MV-4-11 (cell line): ENCODE data around the gene MS4A8.
"Not testable (repeated sequence)": the region's sequence is repeated elsewhere in the genome, so short reads cannot be mapped to it uniquely, and the experiment has no call there.

Source experiments
- DNase-seq: peaks from one replicate; lab custom pipeline; 2025; lab: John Stamatoyannopoulos, UW

MS4A8 gene, protein sequence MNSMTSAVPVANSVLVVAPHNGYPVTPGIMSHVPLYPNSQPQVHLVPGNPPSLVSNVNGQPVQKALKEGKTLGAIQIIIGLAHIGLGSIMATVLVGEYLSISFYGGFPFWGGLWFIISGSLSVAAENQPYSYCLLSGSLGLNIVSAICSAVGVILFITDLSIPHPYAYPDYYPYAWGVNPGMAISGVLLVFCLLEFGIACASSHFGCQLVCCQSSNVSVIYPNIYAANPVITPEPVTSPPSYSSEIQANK

GRCh38 chr11:60699284-60699691, at the start of gene MS4A8:
Gene MS4A8 (plus strand): TSS chr11:60699612. CDS start chr11:60700861, 1,249 bp downstream.
- no peak for DNase-seq

GRCh38 chr11:60657888-60658287, 41.5 kb upstream of the MS4A8 start:
- no peak for DNase-seq

DNA sequence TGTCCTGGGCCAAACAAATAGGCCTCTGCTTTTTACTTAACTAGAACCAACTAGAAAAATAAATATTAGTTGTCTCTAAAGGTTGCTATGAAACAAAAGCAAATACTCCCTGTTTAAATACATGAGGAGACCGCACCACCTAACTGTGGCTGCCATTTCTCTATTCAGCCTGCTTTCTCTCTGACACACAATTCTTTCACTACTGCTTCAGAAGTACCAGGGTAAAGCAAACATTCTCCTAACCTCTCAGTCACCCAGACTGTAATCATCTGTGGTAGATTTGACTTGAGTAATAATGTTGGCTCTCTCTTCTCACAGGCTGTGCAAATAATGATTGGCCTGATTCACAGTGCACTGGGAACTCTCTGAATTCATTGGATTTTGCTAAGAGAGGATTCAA, 41.0 kb upstream of the MS4A8 start:
- DNase-seq = no peak

DNA sequence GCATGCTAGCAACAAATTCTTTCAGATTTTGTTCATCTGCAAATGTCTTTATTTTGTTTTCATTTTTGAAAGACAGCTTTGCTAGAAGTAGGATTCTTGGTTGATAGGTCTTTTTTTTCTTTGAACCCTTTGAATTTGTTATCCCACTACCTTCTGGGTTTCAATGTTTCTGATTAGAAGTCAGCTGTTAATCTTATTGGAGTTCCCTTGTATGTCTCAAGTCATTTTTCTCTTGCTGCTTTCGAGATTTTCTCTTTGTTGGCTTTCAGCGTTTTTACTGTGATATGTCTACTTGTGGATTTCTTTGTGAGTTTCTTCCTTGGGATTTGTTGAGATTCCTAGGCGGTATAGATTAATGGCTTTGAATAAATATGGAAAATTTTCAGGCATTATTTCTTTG, 27.2 kb upstream of the MS4A8 start:
- DNase-seq = no peak

GRCh38 chr11:60678231-60678630, 21.2 kb upstream of the MS4A8 start:
- DNase-seq = not testable (repeated sequence)

DNA sequence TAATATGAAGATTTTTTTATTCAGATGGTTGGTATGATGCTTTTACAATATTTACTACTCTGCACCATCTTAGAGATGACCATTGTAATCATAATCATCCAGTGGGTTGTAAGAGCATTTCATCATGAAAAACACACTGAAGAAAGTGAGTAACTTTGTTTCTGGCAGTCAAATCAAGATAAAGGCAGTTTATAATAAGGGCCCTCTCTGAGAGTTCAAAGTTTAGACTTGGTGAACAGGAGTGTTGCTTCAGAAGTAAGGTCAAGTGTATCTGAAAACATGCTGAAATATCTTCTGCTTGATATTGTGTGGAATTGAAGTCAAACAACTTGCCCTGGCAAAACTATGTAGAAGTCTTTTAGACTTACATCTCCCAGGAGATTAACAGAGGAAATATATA, 19.5 kb upstream of the MS4A8 start:
- no peak for DNase-seq

DNA sequence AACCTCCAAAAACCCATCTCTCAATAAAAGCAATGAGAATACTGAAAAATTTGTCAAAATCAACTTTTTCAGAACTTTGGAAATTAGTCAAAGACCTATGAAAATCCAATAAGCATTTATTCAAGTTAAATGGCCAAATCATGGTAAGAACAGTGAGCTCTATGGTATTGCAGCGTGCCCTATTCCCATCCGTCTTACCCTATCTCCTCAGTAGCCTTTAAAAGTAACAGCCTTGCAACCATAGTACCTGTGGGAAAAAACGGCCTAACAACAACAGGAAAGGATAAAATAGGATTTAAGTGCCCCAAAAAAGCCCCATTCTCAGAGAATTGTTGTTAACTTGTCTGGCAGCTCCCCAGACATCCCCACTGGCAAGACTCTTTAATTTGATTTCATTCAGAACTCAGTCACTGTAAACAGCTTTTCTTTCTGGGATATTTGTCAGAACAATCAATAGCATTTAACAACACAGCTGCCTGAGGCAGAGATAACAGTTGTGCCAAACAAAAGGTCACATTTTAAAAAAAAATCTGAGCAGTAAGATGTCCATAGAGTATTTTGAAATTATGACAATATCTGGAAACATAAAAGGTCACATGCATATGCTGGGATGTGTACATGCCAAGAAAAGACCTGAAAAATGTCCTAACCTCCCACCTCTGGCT, 18.8 kb upstream of the MS4A8 start:
- DNase-seq = no peak

- peak; percentile 47 for DNase-seq
Measured at GRCh38 chr11:60684541-60684848, 14.9 kb upstream of the MS4A8 start.

GRCh38 chr11:60691661-60692060, 7.8 kb upstream of the MS4A8 start:
- no peak for DNase-seq

DNA sequence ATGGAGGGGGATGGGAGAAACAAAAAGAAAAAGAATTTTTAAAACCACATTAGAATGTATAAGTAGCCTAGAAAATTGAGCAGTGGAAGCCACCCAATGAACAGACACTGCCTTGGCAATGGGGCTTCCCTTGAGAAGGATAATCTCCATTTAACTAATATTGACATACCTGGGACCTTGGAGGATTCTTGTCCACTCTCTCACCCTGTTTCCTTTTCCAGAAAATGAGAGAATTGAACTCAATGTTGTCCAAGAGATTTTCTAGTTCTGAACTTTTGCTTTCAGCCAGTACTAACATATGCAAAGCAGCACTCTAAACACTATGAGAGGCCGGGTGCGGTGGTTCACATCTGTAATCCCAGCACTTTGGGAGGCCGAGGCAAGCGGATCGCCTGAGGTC, 524 bp downstream of the MS4A8 start:
- DNase-seq = no peak

- peak; percentile 10 for DNase-seq
Measured at GRCh38 chr11:60700689-60701468, 1.5 kb downstream of the MS4A8 start.

- DNase-seq = no peak
Measured at GRCh38 chr11:60701469-60701818, 2.0 kb downstream of the MS4A8 start.

- no peak for DNase-seq
Measured at GRCh38 chr11:60703374-60703773, 4.0 kb downstream of the MS4A8 start.

DNA sequence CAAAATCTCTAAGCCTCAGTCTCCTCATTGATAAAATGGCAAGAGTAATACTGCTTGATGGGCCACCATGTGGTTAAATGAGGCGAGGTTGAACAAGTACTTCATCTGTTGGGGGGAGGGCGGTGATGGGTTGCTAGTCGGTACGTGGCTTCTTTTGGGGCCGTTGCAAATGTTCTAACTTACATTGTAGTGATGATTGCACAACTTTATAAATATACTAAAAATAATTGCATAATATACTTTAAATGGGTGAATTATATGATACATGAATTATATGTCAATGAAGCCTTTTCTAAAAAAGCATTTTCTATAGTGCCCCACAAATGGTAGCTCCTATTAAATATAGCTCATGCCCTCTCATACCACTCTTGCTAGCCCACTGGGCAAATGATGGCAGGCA, 6.5 kb downstream of the MS4A8 start:
- no peak for DNase-seq

DNA sequence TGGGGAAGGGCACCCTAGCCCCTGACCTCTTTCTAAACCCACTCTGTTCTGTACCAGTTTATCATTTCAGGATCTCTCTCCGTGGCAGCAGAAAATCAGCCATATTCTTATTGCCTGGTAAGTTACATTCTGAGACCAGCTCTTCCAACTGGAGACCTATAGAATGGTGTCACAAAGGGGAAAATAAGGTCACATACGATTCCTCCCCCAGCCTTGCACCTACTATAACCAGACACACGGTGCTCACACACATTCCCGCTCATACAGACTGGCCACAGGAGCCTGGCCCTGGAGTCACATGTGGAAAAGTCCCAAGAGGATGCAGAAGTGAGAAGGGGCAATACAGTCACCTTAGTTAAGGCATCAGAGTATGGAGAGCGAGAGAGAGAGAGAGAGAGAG, 7.5 kb downstream of the MS4A8 start:
- DNase-seq = no peak

DNA sequence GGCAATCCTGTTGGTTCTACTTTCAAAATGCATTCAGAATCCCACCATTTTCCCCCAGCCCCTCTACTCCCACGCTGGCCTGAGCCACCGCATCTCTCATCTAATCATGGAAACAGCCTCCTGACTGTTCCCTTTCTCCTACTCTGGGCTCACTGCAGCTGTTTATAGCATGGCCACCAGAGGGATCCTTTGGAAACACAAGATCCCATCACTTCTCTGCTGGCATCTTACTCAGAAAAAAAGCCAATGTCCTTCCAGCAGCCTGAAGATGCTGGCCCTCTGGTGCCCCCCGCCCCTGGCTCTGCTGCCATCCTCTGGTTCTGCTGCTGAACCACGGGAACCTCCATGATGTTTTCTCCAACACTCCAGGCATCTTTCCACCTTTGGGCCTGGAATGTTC, 11.1 kb downstream of the MS4A8 start:
- DNase-seq = no peak

- DNase-seq = no peak
Measured at GRCh38 chr11:60711276-60711675, 11.9 kb downstream of the MS4A8 start.

- DNase-seq = not testable (repeated sequence)
Measured at GRCh38 chr11:60713423-60713822, 14.0 kb downstream of the MS4A8 start.

DNA sequence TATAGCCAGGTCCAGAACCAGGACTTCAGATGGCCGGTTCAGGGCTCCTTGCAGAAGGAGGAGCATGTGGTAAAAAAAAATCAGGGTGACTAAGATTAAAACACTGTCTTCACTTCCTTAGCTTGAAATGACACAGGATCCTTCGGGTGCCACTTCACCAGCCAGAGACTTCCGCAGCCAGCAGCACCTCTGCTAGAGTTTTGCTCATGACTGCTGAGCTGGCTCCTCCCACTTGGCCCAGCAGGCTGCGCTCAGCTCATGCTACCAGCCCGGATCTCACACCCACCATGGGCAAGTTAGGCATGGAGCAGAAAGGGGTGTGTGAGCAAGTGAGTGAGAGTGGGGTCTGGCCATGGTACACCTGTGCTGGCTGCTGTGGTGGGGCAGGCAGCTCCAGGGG, 18.5 kb downstream of the MS4A8 start:
- DNase-seq = peak; percentile 43

DNA sequence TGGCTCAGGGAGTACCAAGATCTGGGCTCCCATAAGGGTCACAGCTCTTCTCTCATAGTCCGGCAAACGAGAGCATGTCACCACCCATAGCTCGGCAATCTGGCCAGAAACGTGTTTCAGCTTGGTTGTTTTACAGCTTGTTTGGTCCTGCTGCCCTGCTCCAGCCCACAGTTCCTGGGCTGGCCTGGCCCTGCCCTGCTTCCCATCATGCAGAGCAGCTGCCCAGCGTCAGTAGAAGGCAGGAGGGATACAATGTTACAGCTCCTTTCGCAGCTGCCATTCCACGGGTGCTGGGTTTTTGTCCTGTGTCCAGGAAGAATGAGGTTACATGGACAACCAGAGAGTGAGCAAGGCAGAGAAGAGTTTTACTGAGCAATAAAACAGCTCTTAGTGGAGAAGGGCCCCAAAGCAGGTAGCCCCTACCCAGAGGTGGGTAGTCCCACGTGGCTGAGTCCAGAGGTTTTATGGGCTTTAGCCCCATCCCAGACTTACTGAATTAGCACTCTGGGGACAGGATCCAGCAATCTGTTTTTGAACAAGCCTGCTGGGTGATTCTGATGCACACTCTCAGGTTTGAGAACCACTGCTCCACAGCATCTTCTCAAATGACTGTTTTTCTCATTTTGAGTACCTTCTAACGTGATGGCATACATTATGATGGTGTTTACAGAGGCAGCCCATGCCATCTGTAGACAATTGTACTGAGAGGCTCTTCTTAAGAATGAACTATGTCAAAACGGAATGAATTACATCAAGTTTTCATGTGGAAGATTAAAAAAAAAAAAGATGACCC, 19.3 kb downstream of the MS4A8 start:
- no peak for DNase-seq

GRCh38 chr11:60719391-60719790, 20.0 kb downstream of the MS4A8 start:
- DNase-seq = no peak

DNA sequence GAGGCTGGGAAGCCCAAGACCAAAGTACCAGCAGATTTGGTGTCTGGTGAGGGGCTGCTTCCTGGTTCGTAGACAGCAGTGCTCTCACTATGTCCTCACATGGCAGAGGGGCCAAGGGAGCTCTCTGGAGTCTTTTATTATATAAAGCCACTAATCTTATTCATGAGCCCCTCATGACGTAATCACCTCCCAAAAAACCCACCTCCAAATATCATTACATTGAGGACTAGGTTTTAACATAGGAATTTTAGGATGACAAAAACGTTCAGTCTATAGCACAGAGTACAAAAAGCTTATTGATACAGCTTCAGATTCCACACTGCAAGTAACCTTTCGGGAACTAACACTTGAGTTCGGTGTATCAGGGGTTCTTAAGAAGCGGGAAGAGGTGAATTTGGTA, 21.0 kb downstream of the MS4A8 start:
- DNase-seq = no peak

DNA sequence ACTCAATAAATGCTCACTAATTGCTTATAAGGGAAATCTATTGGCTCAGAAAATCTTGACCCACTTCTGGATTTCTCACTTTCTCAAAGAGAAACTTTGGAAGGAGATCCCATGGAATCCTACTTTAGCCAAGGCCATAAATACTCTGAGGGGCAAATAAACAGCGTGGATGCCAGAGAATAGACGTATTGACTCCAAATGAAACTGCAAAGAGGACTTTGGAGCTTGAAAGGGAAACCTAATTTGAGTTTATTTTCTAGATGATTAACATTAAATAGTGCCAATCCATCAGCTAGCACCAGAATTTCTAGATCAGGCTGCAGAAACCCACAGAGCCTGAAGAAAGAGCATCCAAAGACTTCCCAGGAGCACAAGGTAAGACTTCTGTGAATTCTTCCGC, 25.0 kb downstream of the MS4A8 start, which contains the start of gene MS4A18:
TSS of gene MS4A18 (plus strand) at position 301 of the 400 bp plus-strand sequence.
- DNase-seq = no peak
